Spleen (tissue), 7 donors: ENCODE results near the gene MEIS2.

ENCODE experiments used
- CTCF ChIP-seq, 11 experiments: fragments of 200-600 bp in 7 of 11; fragments of 450-650 bp in 4 of 11; sonication (generic) in 4 of 11; IDR thresholded peaks in 8 of 11; conservative IDR thresholded peaks in 3 of 11; 1 replicate in 7 of 11; 2 replicates in 4 of 11; pipeline versions ENCODE4 v1.4.0 to v1.8.0; 2016 to 2021; ENCODE audit warnings: antibody characterized with exemption in 11 of 11, inconsistent platforms in 4 of 11, mild to moderate bottlenecking in 1 of 11
- POLR2A ChIP-seq, 3 donors: fragments of 450-650 bp; IDR thresholded peaks; one replicate each; pipeline ENCODE4 v1.5.1; 2017; ENCODE audit warnings: antibody characterized with exemption in 3 of 3, mild to moderate bottlenecking in 1 of 3
- POLR2AphosphoS5 ChIP-seq, 3 donors: sonication (generic); formaldehyde crosslinking; IDR thresholded peaks; one replicate each; pipeline ENCODE4 v1.5.1; 2017; ENCODE audit warnings: antibody characterized with exemption in 3 of 3
- donor health status: DM: no; HTN: no; CAD: no; lungs with moderate emphysema.
- donor health status: DM: no; HTN: no; CAD: no.
- donor health status: DM: no; HTN: no; CAD: no.

DNA sequence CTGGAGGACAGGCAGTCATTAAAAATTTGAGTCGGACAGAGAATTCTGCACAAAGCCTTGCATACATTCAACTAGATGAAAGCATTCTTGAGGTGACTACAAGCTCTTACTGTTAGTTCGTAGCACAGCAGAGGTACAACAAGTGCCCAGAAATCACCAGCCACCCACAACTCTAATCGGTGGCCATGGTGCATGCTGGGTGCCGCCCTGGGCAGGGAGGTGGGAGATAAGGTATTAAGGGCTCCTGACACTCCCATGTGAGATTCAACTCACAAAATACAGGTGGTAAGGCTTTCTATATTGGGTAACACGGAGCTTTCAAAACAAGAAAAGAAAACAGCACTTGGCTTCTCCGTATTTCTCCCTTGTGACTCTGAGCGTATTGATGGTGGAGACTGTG is 66.0 kb downstream of the MEIS2 start:
- TF ChIP-seq POLR2AphosphoS5 (IDR thresholded peaks at IDR 0.05) (no peak), CTCF (IDR thresholded peaks at IDR 0.05 in 8 of 11, conservative IDR thresholded peaks at IDR 0.05 in 3 of 11) (no peak), POLR2A (IDR thresholded peaks at IDR 0.05) (no peak)
